Stimulated activated naive CD4-positive, alpha-beta T cell treated with Interleukin-2 at 50 U/mL for 16 hours (primary cell): ENCODE results near the gene MAPRE3.
A peak's percentile ranks its signal among the peaks of the same experiment; 100 is the strongest.

Source experiments
- DNase-seq: peaks from one replicate; lab custom pipeline; 2025; lab: John Stamatoyannopoulos, UW

Gene MAPRE3

GRCh38 chr2:26950246-26950645, 20.2 kb upstream of the MAPRE3 start:
- no peak for DNase-seq

GRCh38 chr2:26951236-26951635, 19.2 kb upstream of the MAPRE3 start:
- DNase-seq, result no peak

DNA sequence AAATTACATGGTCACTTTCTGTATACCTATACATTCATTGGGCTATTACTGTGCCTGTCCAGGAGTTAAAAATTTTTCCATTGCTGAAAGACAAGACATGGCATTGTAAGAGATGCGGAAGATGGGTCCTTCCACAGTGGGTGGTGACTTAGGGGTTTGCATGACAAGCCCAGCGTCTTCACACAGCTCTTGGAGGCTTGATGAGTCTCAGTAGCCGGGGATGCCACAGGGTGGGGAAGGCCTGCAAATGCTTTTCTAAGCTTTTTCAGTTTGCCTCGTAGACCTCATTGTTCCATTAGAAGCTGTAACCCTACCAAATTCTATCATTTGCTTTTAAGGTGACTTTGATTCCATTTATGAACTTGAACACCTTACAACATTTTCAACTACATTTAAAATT, 18.1 kb upstream of the MAPRE3 start:
- no peak for DNase-seq

DNA sequence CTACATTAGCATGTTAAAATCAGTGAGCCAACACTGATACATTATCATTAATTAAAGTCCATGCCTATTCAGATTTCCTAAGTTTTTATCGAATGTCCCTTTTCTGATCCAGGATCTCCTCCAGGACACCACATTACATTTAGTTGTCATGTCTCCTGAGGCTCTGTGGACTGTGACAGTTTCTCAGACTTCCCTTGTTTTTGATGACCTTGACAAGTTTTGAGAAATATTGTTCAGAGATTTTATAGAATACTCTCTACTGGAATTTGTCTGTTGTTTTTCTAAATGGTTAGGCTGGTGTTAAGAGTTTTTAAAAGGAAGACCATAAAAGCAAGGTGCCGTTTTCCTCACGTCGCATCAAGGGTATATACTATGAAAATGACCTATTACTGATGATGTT, 16.3 kb upstream of the MAPRE3 start:
- no peak for DNase-seq

DNA sequence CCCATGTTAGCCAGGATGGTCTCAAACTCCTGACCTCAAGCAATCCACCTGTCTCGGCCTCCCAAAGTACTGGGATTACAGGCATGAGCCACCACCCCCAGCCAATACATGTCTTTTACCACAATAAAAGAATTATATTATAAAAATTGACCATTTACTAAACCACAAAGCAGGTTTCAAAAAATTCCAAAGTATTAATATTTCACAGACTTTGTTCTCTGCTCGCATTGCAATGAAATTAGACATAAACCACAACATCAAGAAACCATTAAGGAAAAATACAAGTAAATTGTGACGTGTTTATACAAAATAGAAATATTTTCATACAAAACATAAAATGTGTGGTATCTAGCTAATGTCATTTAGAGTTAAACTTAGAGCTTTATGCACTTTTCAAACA, 13.4 kb upstream of the MAPRE3 start:
- DNase-seq, result no peak

DNA sequence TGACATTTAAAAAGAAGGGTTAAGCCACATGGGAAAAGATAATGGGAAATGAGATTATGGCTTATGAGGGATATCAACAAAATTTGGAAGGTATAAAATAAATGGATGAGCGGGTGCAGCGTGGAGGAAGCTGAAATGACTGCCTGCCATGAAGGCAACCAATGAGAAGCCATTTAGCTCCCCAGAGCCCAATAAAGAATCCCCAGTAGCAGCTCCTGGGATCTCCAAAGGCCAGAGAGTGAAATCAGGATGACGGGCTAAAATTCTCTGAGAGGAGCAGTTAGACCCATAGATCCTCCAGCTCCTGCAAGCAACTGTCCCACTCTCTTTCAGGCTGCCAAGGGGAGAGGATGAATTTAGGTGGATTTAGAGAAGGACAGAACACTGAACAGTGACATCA, 12.9 kb upstream of the MAPRE3 start:
- no peak for DNase-seq

DNA sequence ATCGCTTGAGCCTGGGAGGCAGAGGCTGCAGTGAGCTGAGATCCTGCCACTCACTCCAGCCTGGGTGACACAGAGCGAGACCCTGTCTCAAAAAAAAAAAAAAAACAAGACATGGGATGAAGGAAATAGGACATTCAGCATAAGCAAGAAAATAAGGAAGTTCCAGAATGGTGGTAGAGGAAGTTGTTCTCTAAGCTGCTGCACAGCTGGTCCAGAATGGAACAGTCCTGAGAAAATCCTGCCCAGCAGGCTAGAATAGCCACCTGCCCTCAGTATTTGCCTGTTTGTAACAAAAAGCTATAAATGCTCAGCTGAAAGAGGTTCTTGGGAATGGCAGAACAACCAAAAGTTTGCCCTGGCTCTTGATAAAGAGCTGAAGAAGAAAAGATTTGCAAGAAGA, 11.1 kb upstream of the MAPRE3 start:
- DNase-seq, result no peak

GRCh38 chr2:26964446-26965130, 5.8 kb upstream of the MAPRE3 start:
- DNase-seq, result no peak

DNA sequence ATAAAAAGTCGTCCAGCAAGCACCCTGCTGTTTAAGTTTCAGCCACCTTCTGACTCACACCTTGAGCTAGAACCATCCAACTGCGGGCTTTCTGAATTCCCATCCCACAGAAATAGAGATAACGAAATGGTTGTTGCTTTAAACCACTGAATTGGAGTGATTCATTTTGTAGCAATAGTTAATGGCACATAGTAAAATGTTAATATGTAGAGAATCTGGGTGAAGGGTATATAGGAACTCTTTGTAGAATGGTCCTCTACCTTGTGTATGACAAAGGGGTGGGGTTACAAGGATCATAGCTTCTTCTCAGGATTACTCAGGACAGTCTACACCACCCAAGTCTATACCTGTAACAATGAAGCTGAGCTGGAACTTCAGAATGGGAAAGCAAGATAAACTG, 2.4 kb upstream of the MAPRE3 start:
- no peak for DNase-seq

DNA sequence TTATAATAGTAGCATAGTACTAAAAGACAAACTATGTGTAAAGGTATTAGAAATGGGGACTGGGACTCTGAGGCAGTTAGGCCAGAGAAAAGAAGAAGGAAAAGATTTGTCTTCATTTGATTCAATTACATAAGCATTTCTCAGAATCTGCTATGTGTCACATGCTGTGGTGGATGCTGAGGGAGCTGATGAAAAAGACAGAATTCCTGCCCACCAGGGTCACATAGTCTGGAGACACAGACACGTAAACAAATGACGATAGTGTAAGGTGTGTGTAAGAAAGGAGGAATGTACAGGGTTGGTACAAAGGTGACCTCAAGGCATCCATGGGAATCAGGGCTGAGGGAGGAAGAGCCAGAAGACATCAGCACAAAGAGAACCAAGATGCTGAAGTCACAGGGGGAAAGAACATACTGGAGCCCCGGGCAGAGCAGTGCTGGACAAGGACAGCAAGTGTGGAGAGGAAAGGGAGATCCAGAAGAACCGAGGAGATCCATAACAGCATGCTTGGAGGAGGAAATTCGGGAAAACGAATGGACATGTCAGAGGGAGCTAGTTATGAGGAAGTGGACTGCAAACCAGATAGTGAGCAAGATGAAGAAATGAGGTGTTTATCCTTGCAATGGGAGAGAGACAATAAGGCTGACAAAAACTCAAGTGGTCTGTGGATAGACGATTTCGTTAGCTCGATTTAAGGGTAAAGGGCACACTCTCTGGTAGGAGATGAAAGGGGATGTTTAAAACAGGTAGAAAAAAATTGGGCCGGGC, 1.2 kb upstream of the MAPRE3 start:
- DNase-seq, result no peak

- DNase-seq, result no peak
Observed at GRCh38 chr2:26970928-26971627, 641 bp downstream of the MAPRE3 start.

GRCh38 chr2:26971911-26972786, 1.7 kb downstream of the MAPRE3 start:
- no peak for DNase-seq

DNA sequence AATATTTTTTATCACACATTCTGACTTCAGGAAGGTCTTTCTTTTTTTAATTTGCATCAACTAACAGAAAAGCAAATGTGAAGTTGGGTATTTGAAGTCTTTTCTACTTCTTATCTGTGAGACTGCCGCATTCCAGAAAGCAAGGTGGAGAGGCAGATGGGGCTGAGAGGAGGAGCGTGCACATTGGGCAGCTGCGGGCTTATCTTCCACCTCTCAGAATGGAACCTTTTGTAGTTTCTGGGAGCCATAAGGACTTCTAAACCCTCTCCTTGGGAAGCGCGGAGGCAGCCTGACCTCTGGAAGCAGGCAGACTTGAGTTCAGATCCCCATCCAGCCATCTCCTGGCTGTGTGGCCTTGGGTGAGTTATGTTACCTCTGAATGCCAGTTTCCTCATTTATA, 3.9 kb downstream of the MAPRE3 start:
- DNase-seq, result no peak

DNA sequence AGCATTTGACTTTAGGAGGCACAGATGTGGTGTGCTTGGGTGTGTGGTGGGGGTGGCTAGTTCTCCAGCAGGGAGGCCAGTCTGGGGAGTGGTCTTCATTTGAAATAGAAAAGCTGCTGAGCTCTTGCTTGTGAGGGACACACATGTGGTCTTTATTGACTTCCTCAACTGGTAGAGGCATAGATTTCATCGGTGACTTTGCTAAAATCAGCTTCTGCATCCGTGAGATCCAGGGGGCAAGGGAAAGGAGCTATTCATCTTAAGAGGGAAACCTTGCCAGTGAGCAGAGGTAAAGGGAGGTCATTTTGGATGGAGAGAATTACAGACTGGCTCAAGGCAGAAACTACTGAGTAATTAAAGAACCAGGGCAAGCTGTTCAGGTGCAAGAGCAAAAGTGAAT, 4.7 kb downstream of the MAPRE3 start:
- DNase-seq, result no peak

- DNase-seq, result no peak
Observed at GRCh38 chr2:26975656-26976055, 5.2 kb downstream of the MAPRE3 start.

DNA sequence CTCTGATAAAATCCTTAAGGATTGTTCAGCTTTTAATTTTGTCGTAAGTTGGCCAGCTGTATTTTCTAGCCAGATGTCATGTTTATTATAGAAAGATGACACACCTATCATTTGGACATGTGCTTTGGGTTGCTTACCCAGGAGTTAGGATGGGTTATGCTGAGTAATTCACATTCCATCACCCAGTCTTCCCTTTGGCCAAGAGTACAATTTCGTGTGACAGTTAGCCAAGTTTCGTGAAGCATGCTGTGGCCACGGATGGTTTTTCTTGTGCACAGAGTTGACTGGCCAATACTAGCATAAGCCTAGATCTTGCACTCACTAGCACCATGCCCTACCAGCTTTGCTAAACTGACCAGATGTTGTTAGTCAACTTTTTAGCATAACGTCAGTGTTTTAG, 5.8 kb downstream of the MAPRE3 start:
- DNase-seq, result no peak

DNA sequence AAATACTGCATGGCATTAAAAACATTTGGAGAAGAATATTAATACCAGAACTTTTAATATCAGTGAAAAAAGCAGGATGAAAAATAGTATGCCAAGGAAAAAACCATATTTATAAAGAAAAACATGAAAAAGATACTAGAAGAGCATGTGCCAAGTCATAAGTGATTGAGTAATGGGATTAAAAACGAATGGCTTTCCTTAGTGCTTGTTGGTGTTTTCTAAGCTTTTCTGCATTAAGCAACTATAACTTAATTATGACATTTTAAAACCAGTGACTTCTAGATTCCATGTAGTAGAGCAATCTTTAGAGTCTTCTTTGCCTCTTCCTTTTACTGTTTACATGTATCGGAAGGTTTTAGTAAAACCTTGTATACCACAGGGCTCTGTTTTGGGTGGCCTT, 6.6 kb downstream of the MAPRE3 start:
- DNase-seq, result no peak

GRCh38 chr2:26978061-26978596, 7.7 kb downstream of the MAPRE3 start:
- no peak for DNase-seq

- DNase-seq, result no peak
Observed at GRCh38 chr2:26979741-26980140, 9.3 kb downstream of the MAPRE3 start.

DNA sequence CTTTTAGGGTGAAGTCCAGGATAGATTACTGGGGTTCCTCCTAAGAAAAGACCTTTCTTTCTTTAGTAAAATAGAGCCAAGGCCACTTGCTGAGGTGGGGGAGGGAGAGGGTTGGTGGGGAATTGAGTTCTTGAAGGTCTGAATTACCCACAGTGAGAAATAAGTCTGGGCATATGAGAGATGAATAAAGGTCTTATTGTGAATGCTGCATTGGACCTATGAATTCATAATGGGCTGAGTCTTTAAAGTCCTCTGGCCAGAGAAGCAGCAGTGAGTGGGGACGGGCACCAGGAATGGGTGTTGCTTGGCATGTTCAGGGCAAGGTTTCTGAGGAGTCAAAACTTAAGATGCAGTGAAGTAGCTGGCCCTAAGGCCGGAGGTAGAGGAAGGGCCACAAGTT, 10.5 kb downstream of the MAPRE3 start:
- no peak for DNase-seq

DNA sequence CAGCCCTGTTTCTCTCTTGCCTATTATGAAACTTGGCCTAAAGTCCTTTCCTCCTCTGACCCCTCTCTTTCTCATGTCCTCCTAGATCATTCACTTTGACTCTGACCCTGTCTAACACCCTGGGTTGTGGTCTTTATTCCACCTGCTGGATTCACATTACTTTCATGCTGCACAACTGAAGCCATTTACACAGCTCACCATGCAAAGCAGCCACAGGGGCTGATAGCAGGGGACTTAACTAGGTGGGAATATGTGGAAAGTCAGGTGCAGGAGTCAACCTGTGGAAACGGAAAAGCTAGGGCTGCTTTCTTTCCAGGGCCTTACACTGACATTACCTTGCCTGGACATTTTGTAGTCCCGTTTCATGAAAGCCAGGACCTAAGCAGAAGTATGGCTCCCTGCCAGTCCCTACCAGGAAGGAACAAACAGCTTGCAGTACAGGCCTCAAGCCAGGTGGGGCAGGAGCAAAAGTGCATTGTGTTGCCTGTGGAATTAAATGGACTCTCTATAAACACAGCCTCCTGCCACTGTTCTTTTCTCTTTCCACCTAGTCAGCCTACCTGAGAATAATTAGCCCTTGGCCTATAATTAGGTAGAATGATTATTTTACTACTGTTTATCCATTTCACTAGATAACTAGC, 11.8 kb downstream of the MAPRE3 start:
- DNase-seq, result peak; percentile 2
